LNCaP clone FGC (cell line): ENCODE results near the gene FHL1.

Experiments
- DNase-seq: peaks from one replicate; pipeline ENCODE4 v3.0.0-alpha.2; 2011; ENCODE audit warnings: low read depth
- H3K4me3 ChIP-seq: 2 replicates; pipeline ENCODE4 v1.5.1; 2011; ENCODE audit warnings: mild to moderate bottlenecking, low read depth, low read length, control low read depth
- CTCF ChIP-seq: IDR thresholded peaks from 2 replicates; pipeline ENCODE4 v1.5.1; 2012; ENCODE audit warnings: mild to moderate bottlenecking; ENCODE audit not compliant: control insufficient read depth, insufficient read depth; ENCODE audit errors: extremely low read depth

Gene FHL1

DNA sequence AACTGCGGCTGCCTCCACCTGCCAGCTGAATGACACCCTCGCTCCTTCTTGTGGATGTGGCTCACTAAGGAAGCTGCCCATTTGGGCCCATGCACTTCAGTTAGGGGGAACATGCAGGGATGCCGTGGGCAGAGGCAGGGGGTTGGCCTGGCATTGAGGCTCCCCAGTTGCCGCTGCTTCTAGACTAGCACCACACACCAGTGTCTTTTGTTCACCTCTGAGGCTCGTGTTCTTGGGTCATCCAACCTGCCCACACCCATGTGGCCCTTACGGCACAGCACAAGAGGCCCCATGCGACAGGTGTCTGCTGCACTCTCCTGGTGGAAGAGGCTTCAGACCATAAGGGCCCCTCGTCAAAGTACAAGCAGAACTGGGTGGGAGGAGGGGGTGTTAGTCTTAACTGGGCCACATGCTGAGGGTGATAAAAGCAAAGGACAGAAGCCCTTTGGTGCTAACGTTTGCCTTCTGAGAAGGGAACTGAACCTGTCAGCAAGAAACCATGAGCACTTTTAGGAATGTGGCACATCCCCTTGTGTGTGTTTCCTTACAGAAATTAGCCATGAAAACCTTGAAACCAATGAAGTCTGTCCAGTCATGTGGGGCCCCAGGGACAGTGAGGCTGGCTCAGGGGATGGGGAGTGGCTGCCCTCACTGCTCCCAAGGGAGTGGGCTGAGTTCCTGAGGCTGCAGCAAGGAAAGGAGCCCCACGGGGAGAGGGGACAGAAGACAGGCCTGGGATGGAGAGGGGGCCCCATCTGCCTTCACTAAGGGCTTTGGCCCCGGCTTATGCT is 64.6 kb downstream of the FHL1 start:
- no peak for DNase-seq
- H3K4me3 ChIP-seq, result no peak overlapping the region
- no peak for TF ChIP-seq CTCF

GRCh38 chrX:136212557-136213111 is 65.3 kb downstream of the FHL1 start:
- TF ChIP-seq CTCF, result no peak
- H3K4me3 ChIP-seq, result no peak overlapping the region
- DNase-seq, result no peak

DNA sequence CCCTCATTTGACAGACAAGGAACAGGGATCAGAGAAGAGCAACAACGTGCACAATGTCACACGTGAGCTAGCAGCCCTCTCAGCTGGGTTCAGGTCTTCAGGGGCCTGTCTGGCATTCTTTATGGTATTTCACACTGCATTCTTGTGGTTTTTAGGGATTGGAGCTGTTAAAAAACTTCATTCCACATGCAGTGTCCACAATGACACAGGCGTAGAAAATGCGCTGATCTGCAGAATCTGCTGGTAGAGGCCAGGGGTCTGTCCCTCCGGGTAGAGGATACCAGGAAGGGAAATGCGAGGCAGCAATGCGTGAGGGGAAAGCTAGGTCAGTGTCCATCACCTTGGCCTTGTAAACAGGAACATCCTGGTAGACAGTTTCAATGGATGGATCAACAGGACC is 67.2 kb downstream of the FHL1 start:
- no peak for DNase-seq
- TF ChIP-seq CTCF, result no peak
- no peak overlapping the region for H3K4me3 ChIP-seq

GRCh38 chrX:136215559-136215958 is 68.2 kb downstream of the FHL1 start:
- H3K4me3 ChIP-seq, result no peak overlapping the region
- DNase-seq, result no peak
- no peak for TF ChIP-seq CTCF

DNA sequence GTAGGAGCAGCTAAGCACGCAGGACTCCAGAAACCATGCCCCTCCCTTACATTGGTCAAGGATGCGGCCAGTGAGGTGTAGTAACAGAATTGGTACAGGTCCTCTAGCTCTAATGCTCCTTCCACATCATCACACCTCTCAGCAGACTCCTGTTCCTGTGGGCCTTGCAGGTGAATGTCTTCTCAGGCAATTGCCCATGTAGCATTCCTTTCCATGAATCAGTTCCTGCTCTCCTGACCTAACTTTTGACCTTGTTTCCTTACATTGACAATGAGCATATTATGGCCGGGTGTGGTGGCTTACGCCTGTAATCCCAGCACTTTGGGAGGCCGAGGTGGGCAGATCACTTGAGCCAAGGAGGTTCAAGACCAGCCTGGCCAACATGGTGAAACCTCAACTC is 72.6 kb downstream of the FHL1 start:
- H3K4me3 ChIP-seq, result no peak overlapping the region
- TF ChIP-seq CTCF, result no peak
- no peak for DNase-seq

- H3K4me3 ChIP-seq, result no peak overlapping the region
- no peak for TF ChIP-seq CTCF
- no peak for DNase-seq
Observed at GRCh38 chrX:136220540-136220939, 73.2 kb downstream of the FHL1 start.

DNA sequence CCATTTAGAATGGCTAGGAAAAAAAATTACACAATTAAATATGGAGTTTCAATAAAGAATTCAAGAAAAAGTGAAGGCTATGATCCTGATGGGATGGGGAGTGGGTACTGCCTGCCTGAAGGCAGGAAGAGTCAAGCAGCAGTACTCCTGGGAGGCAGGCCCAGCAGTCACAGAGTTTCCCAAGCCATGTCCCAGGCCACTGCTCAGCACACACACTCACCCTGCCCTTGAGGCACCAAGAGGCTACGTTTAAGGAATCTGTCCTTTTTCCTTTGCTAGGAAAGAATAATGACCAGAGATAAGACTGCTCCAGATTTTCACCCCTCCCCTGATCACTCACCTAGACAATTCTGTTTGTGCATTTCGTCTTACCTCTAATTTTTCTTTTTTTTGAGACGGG is 73.6 kb downstream of the FHL1 start:
- no peak for TF ChIP-seq CTCF
- DNase-seq, result no peak
- no peak overlapping the region for H3K4me3 ChIP-seq
